Stimulated activated CD8-positive, alpha-beta memory T cell treated with anti-CD3 and anti-CD28 coated beads, Interleukin-4, amount 100 ng/mL, for 24 hours (primary cell): ENCODE measurements around the gene TTLL8.
"Not testable (repeated sequence)": the region's sequence is repeated elsewhere in the genome, so short reads cannot be mapped to it uniquely, and the experiment has no call there.

Experiments
- DNase-seq: peaks from one replicate; pipeline ENCODE4 v3.0.0-alpha.2; 2020; ENCODE audit warnings: low read depth

Gene TTLL8

GRCh38 chr22:49983148-49984042 is 74.7 kb downstream of the TTLL8 start:
- DNase-seq = no peak

- not testable (repeated sequence) for DNase-seq
These were observed 76.3 kb downstream of the TTLL8 start for GRCh38 chr22:49981799-49982198.

- no peak for DNase-seq
These were observed 78.4 kb downstream of the TTLL8 start for GRCh38 chr22:49979587-49980264.

GRCh38 chr22:49977578-49977977 is 80.5 kb downstream of the TTLL8 start:
- DNase-seq = no peak

GRCh38 chr22:49976439-49977175 is 81.5 kb downstream of the TTLL8 start:
- no peak for DNase-seq

- DNase-seq = no peak
These were observed 82.3 kb downstream of the TTLL8 start for GRCh38 chr22:49975543-49976389.

GRCh38 chr22:49973018-49973961 is 84.8 kb downstream of the TTLL8 start:
- DNase-seq = no peak

GRCh38 chr22:49972163-49973017 is 85.7 kb downstream of the TTLL8 start:
- DNase-seq = no peak

- peak; percentile 73 for DNase-seq
These were observed 86.6 kb downstream of the TTLL8 start for GRCh38 chr22:49971232-49972162.

- DNase-seq = peak; percentile 94
These were observed 87.4 kb downstream of the TTLL8 start for GRCh38 chr22:49970528-49971231.

GRCh38 chr22:49969751-49970527 is 88.2 kb downstream of the TTLL8 start:
- DNase-seq = no peak

- DNase-seq = no peak
These were observed 89.1 kb downstream of the TTLL8 start for GRCh38 chr22:49968831-49969661.
